ENCODE results near the gene INCENP. TPM values are rescaled to one million over a fixed set of nuclear protein-coding genes. Genes with fewer than 3 reads are reported as not detected.

INCENP gene
- total RNA-seq, 1 experiment from 2014 or later = 56.2 TPM

- CTCF ChIA-PET = interaction anchor here (0.6 kb wide), 1 partner anchor 320 kb away, joined by 5 read pairs; no protein-coding TSS in a partner anchor
- intact Hi-C loops (cut with micrococcal nuclease) = no loop called here
- TF ChIP-seq CTCF (IDR thresholded peaks at IDR 0.05; ENCODE audit: unreplicated experiment) = no peak
- H3K27me3 Mint-ChIP-seq (ENCODE audit: insufficient read depth, unreplicated experiment) = peaks cover 35% of the 10 kb centered on the region
- H3K4me1 Mint-ChIP-seq (ENCODE audit: insufficient read depth, unreplicated experiment) = no peaks in the 10 kb centered on the region
- no peak overlapping the region for H3K4me3 Mint-ChIP-seq (ENCODE audit: unreplicated experiment)
- DNase-seq (ENCODE audit: unreplicated experiment) = no peak
- no TSS peak for BruUV-seq (replicated peaks)
- H3K27ac Mint-ChIP-seq (ENCODE audit: low read depth, unreplicated experiment) = no peak overlapping the region
- POLR2A ChIA-PET = interaction anchor here (1.2 kb wide), 1 partner anchor 8 kb away, joined by 4 read pairs; no protein-coding TSS in a partner anchor
- no peaks in the 10 kb centered on the region for H3K36me3 Mint-ChIP-seq (ENCODE audit: insufficient read depth, unreplicated experiment)
- H3K9me3 Mint-ChIP-seq (ENCODE audit: unreplicated experiment) = no peaks in the 10 kb centered on the region
Observed at GRCh38 chr11:62179995-62180394, 56.2 kb downstream of the INCENP start.

GRCh38 chr11:62181097-62181496, 57.3 kb downstream of the INCENP start:
- TF ChIP-seq CTCF (IDR thresholded peaks at IDR 0.05; ENCODE audit: unreplicated experiment) = no peak
- BruUV-seq (replicated peaks) = no TSS peak
- Mint-ChIP-seq H3K27ac (ENCODE audit: low read depth, unreplicated experiment) (no peak overlapping the region), H3K4me3 (ENCODE audit: unreplicated experiment) (no peak overlapping the region), H3K27me3 (ENCODE audit: insufficient read depth, unreplicated experiment) (peaks cover 24% of the 10 kb centered on the region), H3K36me3 (ENCODE audit: insufficient read depth, unreplicated experiment) (no peaks in the 10 kb centered on the region), H3K4me1 (ENCODE audit: insufficient read depth, unreplicated experiment) (no peaks in the 10 kb centered on the region), H3K9me3 (ENCODE audit: unreplicated experiment) (no peaks in the 10 kb centered on the region)
- intact Hi-C loops (cut with micrococcal nuclease) = no loop called here
- ChIA-PET CTCF (no interaction called here), POLR2A (interaction anchor here (1.2 kb wide), 1 partner anchor 9 kb away, joined by 4 read pairs; no protein-coding TSS in a partner anchor)
- no peak for DNase-seq (ENCODE audit: unreplicated experiment)

GRCh38 chr11:62182147-62182891, 58.5 kb downstream of the INCENP start:
- DNase-seq (ENCODE audit: unreplicated experiment) = no peak
- H3K27ac Mint-ChIP-seq (ENCODE audit: low read depth, unreplicated experiment) = no peak overlapping the region
- H3K9me3 Mint-ChIP-seq (ENCODE audit: unreplicated experiment) = no peaks in the 10 kb centered on the region
- H3K4me3 Mint-ChIP-seq (ENCODE audit: unreplicated experiment) = no peak overlapping the region
- CTCF ChIA-PET = interaction anchor here (0.6 to 1.0 kb wide), 3 partner anchors 11 to 35 kb away, joined by 3 to 6 read pairs (median 3); no protein-coding TSS in a partner anchor
- intact Hi-C loops (cut with micrococcal nuclease) = no loop called here
- no peaks in the 10 kb centered on the region for H3K4me1 Mint-ChIP-seq (ENCODE audit: insufficient read depth, unreplicated experiment)
- H3K36me3 Mint-ChIP-seq (ENCODE audit: insufficient read depth, unreplicated experiment) = no peaks in the 10 kb centered on the region
- peaks cover 12% of the 10 kb centered on the region for H3K27me3 Mint-ChIP-seq (ENCODE audit: insufficient read depth, unreplicated experiment)
- no peak for TF ChIP-seq CTCF (IDR thresholded peaks at IDR 0.05; ENCODE audit: unreplicated experiment)
- BruUV-seq (replicated peaks) = no TSS peak
- POLR2A ChIA-PET = no interaction called here

- Mint-ChIP-seq H3K36me3 (ENCODE audit: insufficient read depth, unreplicated experiment) (no peaks in the 10 kb centered on the region), H3K9me3 (ENCODE audit: unreplicated experiment) (no peaks in the 10 kb centered on the region), H3K4me3 (ENCODE audit: unreplicated experiment) (no peak overlapping the region), H3K4me1 (ENCODE audit: insufficient read depth, unreplicated experiment) (no peaks in the 10 kb centered on the region), H3K27ac (ENCODE audit: low read depth, unreplicated experiment) (no peak overlapping the region), H3K27me3 (ENCODE audit: insufficient read depth, unreplicated experiment) (peaks cover 33% of the 10 kb centered on the region)
- TF ChIP-seq CTCF (IDR thresholded peaks at IDR 0.05; ENCODE audit: unreplicated experiment) = no peak
- BruUV-seq (replicated peaks) = no TSS peak
- ChIA-PET CTCF (no interaction called here), POLR2A (no interaction called here)
- no peak for DNase-seq (ENCODE audit: unreplicated experiment)
- intact Hi-C loops (cut with micrococcal nuclease) = no loop called here
Observed at GRCh38 chr11:62186195-62186594, 62.4 kb downstream of the INCENP start.

Measured in MCF 10A (cell line).